ENCODE measurements around the gene SSBP2.

DNA sequence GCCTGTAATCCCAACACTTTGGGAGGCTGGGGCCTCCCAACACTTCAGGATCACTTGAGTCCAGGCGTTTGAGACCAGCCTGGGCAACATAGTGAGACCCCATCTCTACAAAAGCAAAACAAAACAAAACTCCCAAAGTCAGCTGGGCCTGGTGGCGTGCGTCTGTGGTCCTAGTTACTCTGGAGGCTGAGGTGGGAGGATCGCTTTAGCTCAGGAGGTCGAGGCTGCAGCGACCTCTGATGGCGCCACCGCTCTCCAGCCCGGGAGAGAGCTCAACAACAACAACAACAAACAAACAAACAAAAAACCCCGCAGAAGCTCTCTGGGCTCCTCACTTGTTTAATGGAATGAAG lies 357.5 kb downstream of the SSBP2 start:
- no peak for TF ChIP-seq CTCF (IDR thresholded peaks at IDR 0.05; ENCODE audit: borderline replicate concordance, extremely low read depth, low read length, poor library complexity, severe bottlenecking)
- TF ChIP-seq EZH2 (IDR thresholded peaks at IDR 0.05; ENCODE audit: borderline replicate concordance, low read depth, low read length, severe bottlenecking) = no peak
